HG02798 (cell line): Measurements from ENCODE around the gene APOBR.

Source experiments
- ATAC-seq: cut with Tn5 transposase; IDR thresholded peaks from one replicate; pipeline ENCODE4 v1.9.1; 2021; ENCODE audit warnings: mild to moderate bottlenecking; ENCODE audit not compliant: unreplicated experiment, poor library complexity

Gene APOBR

GRCh38 chr16:28548306-28548802, 53.9 kb downstream of the APOBR start:
- no peak for ATAC-seq
